OCI-LY3 (cell line): ENCODE results near the gene ATP10A.

Source experiments
- H2AFZ ChIP-seq: fragments of 200-600, 300-600 bp; shearing (Covaris generic); 2 replicates; pipeline ENCODE4 v1.6.0; 2014; ENCODE audit warnings: antibody characterized with exemption, low read depth, low read length
- H3K27ac ChIP-seq: fragments of 200-600, 300-600 bp; sonication (generic); 2 replicates; pipeline ENCODE4 v1.5.1; 2014; ENCODE audit warnings: mild to moderate bottlenecking, low read length, moderate library complexity, mixed read lengths
- H3K27me3 ChIP-seq: fragments of 200-600, 300-600 bp; sonication (generic); 2 replicates; pipeline ENCODE4 v1.6.1; 2014; ENCODE audit warnings: low read depth, low read length, mixed read lengths
- H3K36me3 ChIP-seq: fragments of 200-600, 300-600 bp; sonication (generic); replicated peaks from 2 replicates; pipeline ENCODE3; 2014; ENCODE audit warnings: low read depth, low read length, mixed read lengths
- H3K4me1 ChIP-seq: fragments of 300-600, 200-600 bp; sonication (generic); 2 replicates; pipeline ENCODE4 v1.6.1; 2014; ENCODE audit warnings: low read length, mixed read lengths
- H3K4me2 ChIP-seq: fragments of 200-600, 300-600 bp; sonication (generic); 2 replicates; pipeline ENCODE4 v1.6.1; 2014; ENCODE audit warnings: low read length, mixed read lengths
- H3K4me3 ChIP-seq: fragments of 300-600, 200-600 bp; sonication (generic); 2 replicates; pipeline ENCODE4 v1.5.1; 2014; ENCODE audit warnings: antibody characterized with exemption, mild to moderate bottlenecking, low read length, moderate library complexity
- H3K79me2 ChIP-seq: fragments of 300-600, 200-600 bp; shearing (Covaris generic); 2 replicates; pipeline ENCODE4 v1.6.1; 2014; ENCODE audit warnings: mild to moderate bottlenecking, low read length, mixed read lengths
- H3K9ac ChIP-seq: fragments of 300-600, 200-600 bp; shearing (Covaris generic); 2 replicates; pipeline ENCODE4 v1.6.0; 2014; ENCODE audit warnings: mild to moderate bottlenecking, low read length, moderate library complexity
- H3K9me3 ChIP-seq: fragments of 200-600, 300-600 bp; shearing (Covaris generic); 2 replicates; pipeline ENCODE4 v1.6.1; 2014; ENCODE audit warnings: low read length, mixed read lengths; ENCODE audit not compliant: insufficient read depth
- H4K20me1 ChIP-seq: fragments of 200-600, 300-600 bp; sonication (generic); 2 replicates; pipeline ENCODE4 v1.6.1; 2016; ENCODE audit warnings: low read length, mixed read lengths; ENCODE audit not compliant: insufficient read depth
- EZH2phosphoT487 ChIP-seq: fragments of 200-600 bp; shearing (Covaris generic); IDR thresholded peaks from 2 replicates; pipeline ENCODE4 v1.6.1; 2018; ENCODE audit warnings: antibody characterized with exemption, mixed run types, low read depth
- TF ChIP-seq, protein P1 (sequence below): fragments of 200-600, 300-600 bp; sonication (generic); IDR thresholded peaks from 2 replicates; pipeline ENCODE4 v1.5.1; 2014; ENCODE audit warnings: antibody characterized with exemption, low read length, low read depth

The ATP10A gene

GRCh38 chr15:25686780-25687179, 176.3 kb downstream of the ATP10A start:
- H3K9me3 ChIP-seq, result no peaks in the 10 kb centered on the region
- H2AFZ ChIP-seq, result no peak overlapping the region
- no peaks in the 10 kb centered on the region for H3K4me1 ChIP-seq
- H3K27me3 ChIP-seq, result no peaks in the 10 kb centered on the region
- H3K36me3 ChIP-seq, result no peaks in the 10 kb centered on the region
- H3K4me3 ChIP-seq, result no peak overlapping the region
- no peak overlapping the region for H3K9ac ChIP-seq
- no peak overlapping the region for H3K4me2 ChIP-seq
- H3K79me2 ChIP-seq, result no peaks in the 10 kb centered on the region
- no peak overlapping the region for H3K27ac ChIP-seq
- H4K20me1 ChIP-seq, result no peaks in the 10 kb centered on the region
- no peak for TF ChIP-seq EZH2phosphoT487
- TF ChIP-seq, protein P1, sequence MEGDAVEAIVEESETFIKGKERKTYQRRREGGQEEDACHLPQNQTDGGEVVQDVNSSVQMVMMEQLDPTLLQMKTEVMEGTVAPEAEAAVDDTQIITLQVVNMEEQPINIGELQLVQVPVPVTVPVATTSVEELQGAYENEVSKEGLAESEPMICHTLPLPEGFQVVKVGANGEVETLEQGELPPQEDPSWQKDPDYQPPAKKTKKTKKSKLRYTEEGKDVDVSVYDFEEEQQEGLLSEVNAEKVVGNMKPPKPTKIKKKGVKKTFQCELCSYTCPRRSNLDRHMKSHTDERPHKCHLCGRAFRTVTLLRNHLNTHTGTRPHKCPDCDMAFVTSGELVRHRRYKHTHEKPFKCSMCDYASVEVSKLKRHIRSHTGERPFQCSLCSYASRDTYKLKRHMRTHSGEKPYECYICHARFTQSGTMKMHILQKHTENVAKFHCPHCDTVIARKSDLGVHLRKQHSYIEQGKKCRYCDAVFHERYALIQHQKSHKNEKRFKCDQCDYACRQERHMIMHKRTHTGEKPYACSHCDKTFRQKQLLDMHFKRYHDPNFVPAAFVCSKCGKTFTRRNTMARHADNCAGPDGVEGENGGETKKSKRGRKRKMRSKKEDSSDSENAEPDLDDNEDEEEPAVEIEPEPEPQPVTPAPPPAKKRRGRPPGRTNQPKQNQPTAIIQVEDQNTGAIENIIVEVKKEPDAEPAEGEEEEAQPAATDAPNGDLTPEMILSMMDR, result no peak

DNA sequence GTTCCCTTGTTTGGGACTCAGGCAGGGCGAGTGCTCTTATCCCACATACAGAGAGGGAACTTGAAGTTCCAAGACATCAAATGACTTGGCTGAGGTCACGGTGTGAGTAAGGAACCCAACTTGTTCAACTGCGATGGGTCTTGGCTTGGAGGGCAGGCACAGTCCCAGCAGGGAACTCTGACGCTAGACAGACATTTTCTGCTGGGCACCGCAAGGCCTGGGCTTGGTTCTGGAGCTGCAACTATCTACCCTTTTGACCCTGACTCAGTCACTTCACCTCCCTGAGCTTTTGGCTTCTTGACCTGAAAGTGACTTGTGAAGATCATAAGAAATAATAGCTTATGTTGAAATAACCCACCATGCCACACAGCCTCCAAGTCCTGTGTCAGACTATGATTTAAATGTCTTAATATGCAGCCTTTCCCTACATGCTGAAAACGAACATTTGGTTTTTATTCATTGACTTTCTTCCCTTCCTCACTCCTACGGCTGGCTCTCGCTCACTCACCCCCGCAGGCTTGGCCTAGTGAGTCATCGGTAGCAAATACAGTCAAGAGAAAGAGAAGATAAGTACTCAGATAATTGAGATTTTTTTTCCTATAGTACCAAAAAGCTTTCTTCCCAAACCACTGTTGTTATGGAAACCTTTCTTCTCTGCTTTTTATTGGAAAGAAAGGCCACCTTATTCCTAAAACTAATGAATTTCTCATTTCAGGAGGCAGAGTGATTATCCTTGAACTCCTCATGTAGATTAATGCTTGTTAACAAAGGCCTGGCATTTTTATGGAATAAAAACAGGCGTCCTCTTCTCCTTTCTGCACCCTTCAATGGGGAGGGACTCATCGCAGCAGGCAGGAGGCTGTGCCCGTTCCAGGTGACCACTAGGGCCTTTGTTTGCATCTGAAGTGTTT, 178.4 kb downstream of the ATP10A start:
- Histone ChIP-seq H4K20me1 (no peaks in the 10 kb centered on the region), H3K79me2 (no peaks in the 10 kb centered on the region), H3K4me2 (no peak overlapping the region), H2AFZ (no peak overlapping the region), H3K27ac (no peak overlapping the region), H3K27me3 (no peaks in the 10 kb centered on the region), H3K4me3 (no peak overlapping the region), H3K9me3 (no peaks in the 10 kb centered on the region), H3K4me1 (no peaks in the 10 kb centered on the region), H3K36me3 (no peaks in the 10 kb centered on the region), H3K9ac (no peak overlapping the region)
- TF ChIP-seq EZH2phosphoT487, result no peak
- TF ChIP-seq, protein P1, result no peak

DNA sequence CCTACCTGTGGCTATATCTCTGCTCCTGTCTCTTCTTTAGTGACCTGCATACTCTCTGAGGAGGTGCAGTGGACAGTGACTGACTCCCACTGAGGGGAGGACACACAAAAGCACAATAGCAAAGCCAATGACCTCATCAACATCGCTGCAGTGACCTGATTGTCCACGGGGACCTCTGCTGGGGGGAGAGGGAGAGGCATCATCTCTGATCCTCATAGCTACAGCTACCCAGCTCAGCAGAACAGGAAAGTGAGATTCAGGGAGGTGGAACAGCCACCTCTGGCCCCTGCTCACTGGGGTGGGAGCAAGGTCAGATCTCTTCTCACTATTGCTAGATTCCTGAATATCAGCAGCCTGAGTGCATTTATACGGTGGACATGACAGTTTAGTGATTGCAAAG, 179.2 kb downstream of the ATP10A start:
- H3K4me2 ChIP-seq, result no peak overlapping the region
- H2AFZ ChIP-seq, result no peak overlapping the region
- H4K20me1 ChIP-seq, result no peaks in the 10 kb centered on the region
- no peaks in the 10 kb centered on the region for H3K27me3 ChIP-seq
- TF ChIP-seq, protein P1, result no peak
- TF ChIP-seq EZH2phosphoT487, result no peak
- H3K27ac ChIP-seq, result no peak overlapping the region
- no peaks in the 10 kb centered on the region for H3K9me3 ChIP-seq
- no peak overlapping the region for H3K9ac ChIP-seq
- H3K36me3 ChIP-seq, result no peaks in the 10 kb centered on the region
- H3K4me1 ChIP-seq, result no peaks in the 10 kb centered on the region
- H3K4me3 ChIP-seq, result no peak overlapping the region
- H3K79me2 ChIP-seq, result no peaks in the 10 kb centered on the region

DNA sequence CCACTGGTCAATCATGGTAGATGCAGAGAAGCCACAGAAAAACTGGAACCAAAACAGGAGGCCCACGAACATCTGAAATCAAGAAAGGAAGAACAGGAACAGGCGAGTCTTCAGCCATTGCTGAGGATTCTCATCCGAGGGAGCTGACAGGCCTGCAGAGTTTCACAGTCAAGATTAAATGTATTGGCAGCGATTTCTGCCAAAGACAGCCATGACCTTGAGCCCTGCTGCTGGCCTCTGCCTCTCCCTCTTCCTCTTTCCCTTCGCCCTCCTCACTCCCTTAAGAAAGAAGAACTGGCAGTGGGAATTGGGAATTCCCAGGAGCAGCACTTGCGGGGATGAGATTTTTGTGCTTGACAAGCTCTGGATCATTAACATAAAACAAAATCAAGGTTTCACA, 179.7 kb downstream of the ATP10A start:
- Histone ChIP-seq H4K20me1 (no peaks in the 10 kb centered on the region), H3K4me2 (no peak overlapping the region), H3K4me1 (no peaks in the 10 kb centered on the region), H3K36me3 (no peaks in the 10 kb centered on the region), H2AFZ (no peak overlapping the region), H3K9me3 (no peaks in the 10 kb centered on the region), H3K4me3 (no peak overlapping the region), H3K9ac (no peak overlapping the region), H3K27me3 (no peaks in the 10 kb centered on the region), H3K27ac (no peak overlapping the region), H3K79me2 (no peaks in the 10 kb centered on the region)
- TF ChIP-seq EZH2phosphoT487, result no peak
- TF ChIP-seq, protein P1, result no peak
